Loucy (cell line): ENCODE data around the gene IGF2.

Experiments used
- H2AFZ ChIP-seq: fragments of 200-600 bp; sonication (generic); 2 replicates; pipeline ENCODE4 v1.6.0; 2016; ENCODE audit warnings: antibody characterized with exemption, mild to moderate bottlenecking, low read length, moderate library complexity
- H3F3A ChIP-seq: fragments of 200-600 bp; 2 replicates; pipeline ENCODE4 v1.6.0; 2016; ENCODE audit warnings: antibody characterized with exemption, low read depth, mild to moderate bottlenecking
- H3K27me3 ChIP-seq: fragments of 200-600 bp; sonication (generic); 2 replicates; pipeline ENCODE4 v1.6.1; 2014; ENCODE audit warnings: low read length, mild to moderate bottlenecking; ENCODE audit not compliant: insufficient read depth, poor library complexity, severe bottlenecking
- H3K36me3 ChIP-seq: fragments of 200-600 bp; sonication (generic); 2 replicates; pipeline ENCODE4 v1.6.1; 2016; ENCODE audit warnings: low read length; ENCODE audit not compliant: insufficient read depth
- H3K4me1 ChIP-seq: fragments of 200-600 bp; sonication (generic); 2 replicates; pipeline ENCODE4 v1.5.1; 2014; ENCODE audit warnings: low read length, mild to moderate bottlenecking; ENCODE audit not compliant: insufficient read depth, poor library complexity, severe bottlenecking
- H3K4me2 ChIP-seq: fragments of 200-600 bp; sonication (generic); 2 replicates; pipeline ENCODE4 v1.6.0; 2014; ENCODE audit warnings: antibody characterized with exemption, low read length, low read depth, mild to moderate bottlenecking; ENCODE audit not compliant: poor library complexity, severe bottlenecking
- H3K4me3 ChIP-seq: fragments of 200-600 bp; sonication (generic); 2 replicates; pipeline ENCODE4 v1.5.1; 2014; ENCODE audit warnings: low read length, mild to moderate bottlenecking, mixed read lengths; ENCODE audit not compliant: poor library complexity, severe bottlenecking
- H3K79me2 ChIP-seq: fragments of 200-600 bp; sonication (generic); 2 replicates; pipeline ENCODE4 v1.6.1; 2014; ENCODE audit warnings: low read length; ENCODE audit not compliant: insufficient read depth
- H3K9ac ChIP-seq: fragments of 200-600 bp; sonication (generic); 2 replicates; pipeline ENCODE4 v1.6.0; 2014; ENCODE audit warnings: mild to moderate bottlenecking, low read depth, low read length, moderate library complexity; ENCODE audit not compliant: poor library complexity, severe bottlenecking
- H3K9me2 ChIP-seq: fragments of 200-600 bp; sonication (generic); replicated peaks from 2 replicates; pipeline ENCODE4 v1.6.1; 2016; ENCODE audit warnings: low read depth, low read length, mixed read lengths
- H3K9me3 ChIP-seq: fragments of 200-600 bp; sonication (generic); 2 replicates; pipeline ENCODE4 v1.6.1; 2014; ENCODE audit warnings: mild to moderate bottlenecking, antibody characterized with exemption, low read length, low read depth; ENCODE audit not compliant: insufficient read depth
- H4K20me1 ChIP-seq: fragments of 200-600 bp; sonication (generic); 2 replicates; pipeline ENCODE4 v1.6.0; 2014; ENCODE audit warnings: antibody characterized with exemption, low read length, mild to moderate bottlenecking; ENCODE audit not compliant: insufficient read depth, poor library complexity, severe bottlenecking
- EZH2phosphoT487 ChIP-seq: fragments of 200-600 bp; IDR thresholded peaks from 2 replicates; pipeline ENCODE4 v1.6.1; 2018; ENCODE audit warnings: antibody characterized with exemption, mild to moderate bottlenecking, moderate library complexity, borderline replicate concordance
- TF ChIP-seq, protein P1 (sequence below): fragments of 200-600 bp; sonication (generic); conservative IDR thresholded peaks from 2 replicates; pipeline ENCODE4 v1.5.1; 2014; ENCODE audit warnings: mild to moderate bottlenecking, antibody characterized with exemption, low read length

The IGF2 gene

DNA sequence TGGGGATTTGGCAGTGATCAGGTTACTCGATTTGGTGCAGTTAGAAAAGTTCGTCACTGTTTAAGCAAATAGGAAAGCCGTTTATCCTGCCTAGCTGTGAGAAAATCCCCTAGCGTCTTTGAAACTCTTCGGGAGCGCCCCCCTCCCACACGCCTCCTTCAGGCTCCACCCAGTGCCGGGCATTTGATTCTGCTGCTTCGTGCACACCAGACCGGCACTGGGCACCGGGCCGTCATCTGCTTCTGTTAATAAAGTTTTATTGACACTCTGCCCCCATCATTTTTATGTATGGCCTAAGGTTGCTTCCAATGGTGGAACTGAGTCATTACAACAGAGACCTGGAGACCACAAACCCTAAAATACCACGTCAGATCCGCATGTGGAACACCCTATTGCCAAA is 50.9 kb downstream of the IGF2 start:
- Histone ChIP-seq H3K9me3 (no peaks in the 10 kb centered on the region), H3K4me1 (no peaks in the 10 kb centered on the region), H4K20me1 (no peaks in the 10 kb centered on the region), H3K4me3 (no peak overlapping the region), H2AFZ (no peak overlapping the region), H3F3A (no peaks in the 10 kb centered on the region), H3K79me2 (no peaks in the 10 kb centered on the region), H3K36me3 (no peaks in the 10 kb centered on the region), H3K9ac (no peak overlapping the region), H3K27me3 (no peaks in the 10 kb centered on the region), H3K4me2 (no peak overlapping the region), H3K9me2 (no peaks in the 10 kb centered on the region)
- no peak for TF ChIP-seq EZH2phosphoT487
- TF ChIP-seq, protein P1, sequence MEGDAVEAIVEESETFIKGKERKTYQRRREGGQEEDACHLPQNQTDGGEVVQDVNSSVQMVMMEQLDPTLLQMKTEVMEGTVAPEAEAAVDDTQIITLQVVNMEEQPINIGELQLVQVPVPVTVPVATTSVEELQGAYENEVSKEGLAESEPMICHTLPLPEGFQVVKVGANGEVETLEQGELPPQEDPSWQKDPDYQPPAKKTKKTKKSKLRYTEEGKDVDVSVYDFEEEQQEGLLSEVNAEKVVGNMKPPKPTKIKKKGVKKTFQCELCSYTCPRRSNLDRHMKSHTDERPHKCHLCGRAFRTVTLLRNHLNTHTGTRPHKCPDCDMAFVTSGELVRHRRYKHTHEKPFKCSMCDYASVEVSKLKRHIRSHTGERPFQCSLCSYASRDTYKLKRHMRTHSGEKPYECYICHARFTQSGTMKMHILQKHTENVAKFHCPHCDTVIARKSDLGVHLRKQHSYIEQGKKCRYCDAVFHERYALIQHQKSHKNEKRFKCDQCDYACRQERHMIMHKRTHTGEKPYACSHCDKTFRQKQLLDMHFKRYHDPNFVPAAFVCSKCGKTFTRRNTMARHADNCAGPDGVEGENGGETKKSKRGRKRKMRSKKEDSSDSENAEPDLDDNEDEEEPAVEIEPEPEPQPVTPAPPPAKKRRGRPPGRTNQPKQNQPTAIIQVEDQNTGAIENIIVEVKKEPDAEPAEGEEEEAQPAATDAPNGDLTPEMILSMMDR = no peak

GRCh38 chr11:2086239-2087040 is 52.7 kb downstream of the IGF2 start:
- H3K36me3 ChIP-seq = no peaks in the 10 kb centered on the region

GRCh38 chr11:2085251-2086066 is 53.7 kb downstream of the IGF2 start:
- Histone ChIP-seq H2AFZ (no peak overlapping the region), H3K4me3 (no peak overlapping the region), H4K20me1 (no peaks in the 10 kb centered on the region), H3K79me2 (no peaks in the 10 kb centered on the region), H3K9me3 (no peaks in the 10 kb centered on the region), H3K4me1 (no peaks in the 10 kb centered on the region), H3K27me3 (no peaks in the 10 kb centered on the region), H3K9ac (no peak overlapping the region), H3K9me2 (no peaks in the 10 kb centered on the region), H3F3A (no peaks in the 10 kb centered on the region), H3K36me3 (no peaks in the 10 kb centered on the region), H3K4me2 (no peak overlapping the region)
- no peak for TF ChIP-seq EZH2phosphoT487
- TF ChIP-seq, protein P1 = no peak

More at GRCh38 chr11:2086239-2087040, 52.7 kb downstream of the IGF2 start:
- Histone ChIP-seq H3K9me2 (no peaks in the 10 kb centered on the region), H3K4me3 (no peak overlapping the region), H4K20me1 (no peaks in the 10 kb centered on the region), H3K27me3 (no peaks in the 10 kb centered on the region), H3K4me2 (no peak overlapping the region), H2AFZ (no peak overlapping the region), H3K9me3 (no peaks in the 10 kb centered on the region), H3K4me1 (no peaks in the 10 kb centered on the region), H3K79me2 (no peaks in the 10 kb centered on the region), H3K9ac (no peak overlapping the region), H3F3A (no peaks in the 10 kb centered on the region)
- TF ChIP-seq EZH2phosphoT487 = no peak
- TF ChIP-seq, protein P1 = no peak
